Neural cell (in vitro differentiated cells): Measurements from ENCODE around the gene ASB14.

Experiments
- CTCF ChIP-seq: fragments of 450-650 bp; IDR thresholded peaks from 2 replicates; pipeline ENCODE4 v1.5.1; 2014; ENCODE audit warnings: antibody characterized with exemption, mild to moderate bottlenecking, moderate library complexity; ENCODE audit not compliant: poor library complexity, severe bottlenecking
- EZH2 ChIP-seq: fragments of 200-600, 300-800 bp; shearing (Covaris generic), sonication (generic); IDR thresholded peaks from 2 replicates; pipeline ENCODE4 v1.6.1; 2014; ENCODE audit warnings: antibody characterized with exemption, low read length, borderline replicate concordance, mild to moderate bottlenecking; ENCODE audit not compliant: insufficient read depth, poor library complexity, severe bottlenecking

- TF ChIP-seq CTCF = no peak
- no peak for TF ChIP-seq EZH2
Measured at GRCh38 chr3:57279685-57280084, 12.8 kb downstream of the ASB14 start.
